ENCODE data around the gene CRY1. TPM values are rescaled to one million over a fixed set of nuclear protein-coding genes. Genes with fewer than 3 reads are reported as not detected.

CRY1 gene
- total and polyA plus RNA-seq, 10 donors = 1.9 to 32.3 (median 14.2) TPM

GRCh38 chr12:107064687-107065086, 28.7 kb downstream of the CRY1 start:
- TF ChIP-seq POLR2A (IDR thresholded peaks at IDR 0.05) (no peak), CTCF (IDR thresholded peaks at IDR 0.05 in 8 of 11, conservative IDR thresholded peaks at IDR 0.05 in 3 of 11) (no peak)

GRCh38 chr12:107064243-107064642, 29.1 kb downstream of the CRY1 start:
- TF ChIP-seq CTCF (IDR thresholded peaks at IDR 0.05 in 8 of 11, conservative IDR thresholded peaks at IDR 0.05 in 3 of 11) = no peak
- H3K4me1 ChIP-seq = no peaks in the 10 kb centered on the region
- DNase-seq = no peak
- 90 to 100% (median 95%) methylated on average over 1 of the region's 1 CpG for WGBS, 5 donors
- intact Hi-C loops (cut with DNase I; ENCODE audit: low total_unique reads) = no loop called here
- no peaks in the 10 kb centered on the region for H3K27me3 ChIP-seq (replicated peaks in 1 of 7)
- H3K36me3 ChIP-seq = no peaks in the 10 kb centered on the region
- peaks cover 0 to 16% (median 10%) of the 10 kb centered on the region in 8 donors for H3K9me3 ChIP-seq
- no peak overlapping the region for H3K27ac ChIP-seq
- no peak overlapping the region for H3K4me3 ChIP-seq

More at GRCh38 chr12:107064687-107065086, 28.7 kb downstream of the CRY1 start:
- Histone ChIP-seq H3K36me3 (no peaks in the 10 kb centered on the region), H3K4me1 (no peaks in the 10 kb centered on the region), H3K27me3 (replicated peaks in 1 of 7) (no peaks in the 10 kb centered on the region), H3K9me3 (peaks cover 0 to 16% (median 10%) of the 10 kb centered on the region in 8 donors), H3K4me3 (no peak overlapping the region), H3K27ac (no peak overlapping the region)
- no peak for DNase-seq
- intact Hi-C loops (cut with DNase I; ENCODE audit: low total_unique reads) = no loop called here

GRCh38 chr12:107058190-107058589, 35.2 kb downstream of the CRY1 start:
- Histone ChIP-seq H3K4me1 (no peaks in the 10 kb centered on the region), H3K27ac (no peak overlapping the region), H3K9me3 (peaks cover 3 to 12% (median 10%) of the 10 kb centered on the region in 8 donors), H3K4me3 (no peak overlapping the region), H3K27me3 (replicated peaks in 1 of 7) (no peaks in the 10 kb centered on the region), H3K36me3 (peaks cover 0 to 4% (median 0%) of the 10 kb centered on the region in 6 donors)
- WGBS, 5 donors = 81 to 95% (median 91%) methylated on average over 2 of the region's 2 CpGs
- intact Hi-C loops (cut with DNase I; ENCODE audit: low total_unique reads) = no loop called here
- no peak for DNase-seq
- no peak for TF ChIP-seq CTCF (IDR thresholded peaks at IDR 0.05 in 8 of 11, conservative IDR thresholded peaks at IDR 0.05 in 3 of 11)
- TF ChIP-seq POLR2A (IDR thresholded peaks at IDR 0.05) = no peak
- TF ChIP-seq POLR2AphosphoS5 (IDR thresholded peaks at IDR 0.05) = no peak

DNA sequence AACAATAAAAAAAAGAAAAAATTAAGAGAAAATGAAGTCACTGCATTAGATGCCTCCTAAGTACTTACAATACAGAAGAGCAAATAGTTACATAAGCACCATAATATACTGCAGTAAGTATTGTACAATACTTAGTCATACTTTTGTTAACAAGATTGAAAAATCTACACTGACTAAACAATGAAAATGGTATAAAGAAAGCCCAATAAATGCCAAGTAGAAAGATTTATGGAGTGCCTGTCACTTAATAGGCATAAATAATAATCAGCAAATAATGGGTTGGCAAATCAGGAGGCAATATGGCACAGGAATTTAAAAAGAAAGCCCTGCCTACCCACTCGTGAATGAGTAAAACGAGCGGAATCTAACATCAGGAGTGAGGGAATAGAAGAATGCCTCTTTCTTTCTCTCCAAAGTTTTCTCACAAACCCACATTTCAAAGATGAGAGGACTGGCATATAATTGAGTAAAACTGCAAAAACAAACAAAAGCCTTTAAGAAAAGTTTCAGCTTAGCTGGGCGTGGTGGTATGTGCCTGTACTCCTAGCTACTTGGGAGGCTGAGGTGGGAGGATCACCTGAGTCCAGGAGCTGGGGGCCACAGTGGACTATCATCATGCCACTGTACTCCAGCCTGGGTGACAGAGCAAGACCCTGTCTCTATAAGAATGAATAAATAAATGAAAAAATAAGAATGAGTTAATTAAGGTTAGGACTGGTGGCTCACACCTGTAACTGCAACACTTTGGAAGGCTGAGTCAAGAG, 36.1 kb downstream of the CRY1 start:
- H3K27ac ChIP-seq = no peak overlapping the region
- DNase-seq = no peak
- no peaks in the 10 kb centered on the region for H3K4me1 ChIP-seq
- no peak overlapping the region for H3K4me3 ChIP-seq
- intact Hi-C loops (cut with DNase I; ENCODE audit: low total_unique reads) = no loop called here
- no peaks in the 10 kb centered on the region for H3K27me3 ChIP-seq (replicated peaks in 1 of 7)
- TF ChIP-seq CTCF (IDR thresholded peaks at IDR 0.05 in 8 of 11, conservative IDR thresholded peaks at IDR 0.05 in 3 of 11) (no peak), POLR2A (IDR thresholded peaks at IDR 0.05) (no peak)
- peaks cover 0 to 5% (median 0%) of the 10 kb centered on the region in 6 donors for H3K36me3 ChIP-seq
- peaks cover 3 to 22% (median 15%) of the 10 kb centered on the region in 8 donors for H3K9me3 ChIP-seq
- 81 to 90% (median 86%) methylated on average over 4 of the region's 4 CpGs for WGBS, 5 donors

Measured in spleen (tissue), 11 donors.